ENCODE results near the gene LAMA3.

Gene LAMA3

GRCh38 chr18:23933407-23933806 lies 244.2 kb downstream of the LAMA3 start:
- ChIA-PET POLR2A (no interaction called here), CTCF (interaction anchor here (1.8 kb wide), 1 partner anchor 15 kb away, joined by 12 read pairs; no protein-coding TSS in a partner anchor)
- Histone ChIP-seq H3K4me3 (ENCODE audit: low read depth, low read length) (no peak overlapping the region), H3K36me3 (ENCODE audit: control insufficient read depth in 2 of 2, insufficient read depth in 1 of 2, low read length in 2 of 2) (peaks cover 8 to 44% of the 10 kb centered on the region in 2 experiments), H3K9me3 (ENCODE audit: control insufficient read depth, insufficient read depth, low read depth, low read length) (no peaks in the 10 kb centered on the region), H3K27ac (ENCODE audit: extremely low read depth, low read depth, low read length) (no peak overlapping the region), H3K4me1 (ENCODE audit: control insufficient read depth, insufficient read depth, low read length) (no peaks in the 10 kb centered on the region)
- TF ChIP-seq ATF2 (tag by site-specific recombination; IDR thresholded peaks at IDR 0.05; ENCODE audit: low read depth) (no peak), ZFP37 (tag by site-specific recombination; IDR thresholded peaks at IDR 0.05) (no peak), HOXA7 (CRISPR knock-in tag; IDR thresholded peaks at IDR 0.05; ENCODE audit: borderline replicate concordance) (no peak), ZNF18 (tag by site-specific recombination; IDR thresholded peaks at IDR 0.05) (no peak), REST (tag by site-specific recombination; IDR thresholded peaks at IDR 0.05) (no peak), HOXD13 (CRISPR knock-in tag; IDR thresholded peaks at IDR 0.05; ENCODE audit: borderline replicate concordance) (no peak)
- TF ChIP-seq, protein P1, sequence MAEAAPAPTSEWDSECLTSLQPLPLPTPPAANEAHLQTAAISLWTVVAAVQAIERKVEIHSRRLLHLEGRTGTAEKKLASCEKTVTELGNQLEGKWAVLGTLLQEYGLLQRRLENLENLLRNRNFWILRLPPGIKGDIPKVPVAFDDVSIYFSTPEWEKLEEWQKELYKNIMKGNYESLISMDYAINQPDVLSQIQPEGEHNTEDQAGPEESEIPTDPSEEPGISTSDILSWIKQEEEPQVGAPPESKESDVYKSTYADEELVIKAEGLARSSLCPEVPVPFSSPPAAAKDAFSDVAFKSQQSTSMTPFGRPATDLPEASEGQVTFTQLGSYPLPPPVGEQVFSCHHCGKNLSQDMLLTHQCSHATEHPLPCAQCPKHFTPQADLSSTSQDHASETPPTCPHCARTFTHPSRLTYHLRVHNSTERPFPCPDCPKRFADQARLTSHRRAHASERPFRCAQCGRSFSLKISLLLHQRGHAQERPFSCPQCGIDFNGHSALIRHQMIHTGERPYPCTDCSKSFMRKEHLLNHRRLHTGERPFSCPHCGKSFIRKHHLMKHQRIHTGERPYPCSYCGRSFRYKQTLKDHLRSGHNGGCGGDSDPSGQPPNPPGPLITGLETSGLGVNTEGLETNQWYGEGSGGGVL (tag by site-specific recombination; IDR thresholded peaks at IDR 0.05): no peak

DNA sequence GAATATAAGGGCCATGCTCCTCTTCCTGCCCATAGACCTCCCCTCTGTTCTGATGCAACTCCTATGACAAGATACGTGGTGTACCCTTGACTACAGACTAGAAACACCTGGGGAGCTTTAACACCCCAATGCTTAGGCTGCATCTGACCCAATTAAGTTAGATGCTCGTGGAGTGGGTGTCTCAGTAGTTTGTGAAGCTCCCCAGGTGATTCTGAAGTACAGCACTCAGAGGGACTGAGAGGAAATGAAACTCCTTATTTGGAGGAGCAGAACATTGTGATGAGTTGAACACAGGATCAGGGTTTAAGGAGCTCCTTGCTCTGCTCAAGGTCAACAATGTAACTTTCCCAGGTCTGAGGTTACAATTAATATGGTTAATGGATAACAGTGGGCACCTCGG lies 245.0 kb downstream of the LAMA3 start:
- H3K9me3 ChIP-seq (ENCODE audit: control insufficient read depth, insufficient read depth, low read depth, low read length): no peaks in the 10 kb centered on the region
- H3K4me3 ChIP-seq (ENCODE audit: low read depth, low read length): no peak overlapping the region
- H3K4me1 ChIP-seq (ENCODE audit: control insufficient read depth, insufficient read depth, low read length): no peaks in the 10 kb centered on the region
- H3K27ac ChIP-seq (ENCODE audit: extremely low read depth, low read depth, low read length): no peak overlapping the region
- ChIA-PET CTCF (interaction anchor here (1.8 kb wide), 1 partner anchor 15 kb away, joined by 12 read pairs; no protein-coding TSS in a partner anchor), POLR2A (no interaction called here)
- peaks cover 8 to 40% of the 10 kb centered on the region in 2 experiments for H3K36me3 ChIP-seq (ENCODE audit: control insufficient read depth in 2 of 2, insufficient read depth in 1 of 2, low read length in 2 of 2)
- TF ChIP-seq, protein P2, sequence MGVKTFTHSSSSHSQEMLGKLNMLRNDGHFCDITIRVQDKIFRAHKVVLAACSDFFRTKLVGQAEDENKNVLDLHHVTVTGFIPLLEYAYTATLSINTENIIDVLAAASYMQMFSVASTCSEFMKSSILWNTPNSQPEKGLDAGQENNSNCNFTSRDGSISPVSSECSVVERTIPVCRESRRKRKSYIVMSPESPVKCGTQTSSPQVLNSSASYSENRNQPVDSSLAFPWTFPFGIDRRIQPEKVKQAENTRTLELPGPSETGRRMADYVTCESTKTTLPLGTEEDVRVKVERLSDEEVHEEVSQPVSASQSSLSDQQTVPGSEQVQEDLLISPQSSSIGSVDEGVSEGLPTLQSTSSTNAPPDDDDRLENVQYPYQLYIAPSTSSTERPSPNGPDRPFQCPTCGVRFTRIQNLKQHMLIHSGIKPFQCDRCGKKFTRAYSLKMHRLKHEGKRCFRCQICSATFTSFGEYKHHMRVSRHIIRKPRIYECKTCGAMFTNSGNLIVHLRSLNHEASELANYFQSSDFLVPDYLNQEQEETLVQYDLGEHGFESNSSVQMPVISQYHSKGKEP (tag by site-specific recombination; IDR thresholded peaks at IDR 0.05): no peak
- TF ChIP-seq, protein P1 (tag by site-specific recombination; IDR thresholded peaks at IDR 0.05): no peak
- TF ChIP-seq ZNF658 (tag by site-specific recombination; IDR thresholded peaks at IDR 0.05): no peak
- TF ChIP-seq HOXD13 (CRISPR knock-in tag; IDR thresholded peaks at IDR 0.05; ENCODE audit: borderline replicate concordance): no peak
- TF ChIP-seq ZNF76 (tag by site-specific recombination; IDR thresholded peaks at IDR 0.05; ENCODE audit: borderline replicate concordance, low read depth): no peak
- TF ChIP-seq SP3 (tag by site-specific recombination; IDR thresholded peaks at IDR 0.05): no peak
- no peak for TF ChIP-seq GLI4 (tag by site-specific recombination; IDR thresholded peaks at IDR 0.05)
- TF ChIP-seq EGR2 (tag by site-specific recombination; IDR thresholded peaks at IDR 0.05; ENCODE audit: low read depth): no peak
- TF ChIP-seq ZNF580 (tag by site-specific recombination; IDR thresholded peaks at IDR 0.05): no peak
- no peak for TF ChIP-seq OSR2 (tag by site-specific recombination; IDR thresholded peaks at IDR 0.05)
